IMR-90 (cell line): ENCODE data around the gene OR2F1. TPM values are rescaled to one million over a fixed set of nuclear protein-coding genes. Genes with fewer than 3 reads are reported as not detected.

Experiments used
- ATAC-seq: fragments of 200-7000 bp; cut with Tn5 transposase; 2 replicates; pipeline ENCODE4 v1.9.1; 2020; ENCODE audit warnings: low read depth, mild to moderate bottlenecking, moderate library complexity
- BruUV-seq: library from RNA; stranded (reverse); fragments of 400-500 nt; replicated peaks from 2 replicates; lab custom pipeline; 2021; lab: Mats Ljungman, UMichigan
- CTCF ChIA-PET: fragments of 300-600 bp; formaldehyde crosslinking; extraction: SDS; loops from one replicate; lab custom pipeline; 2021; ENCODE audit warnings: antibody characterized with exemption; lab: Yijun Ruan, JAX
- POLR2A ChIA-PET: fragments of 300-600 bp; sonication (Branson Sonifier 250); formaldehyde crosslinking; loops from one replicate; lab custom pipeline; 2022; ENCODE audit warnings: antibody characterized with exemption; ENCODE audit not compliant: unreplicated experiment; lab: Charles Lee
- DNase-seq: peaks from one replicate; pipeline ENCODE4 v3.0.0; 2013
- H2AFZ ChIP-seq: replicated peaks from 2 replicates; pipeline ENCODE3; 2013; ENCODE audit warnings: low read length, mild to moderate bottlenecking; ENCODE audit not compliant: poor library complexity
- H2AK5ac ChIP-seq: 2 replicates; pipeline ENCODE4 v1.6.1; 2013; ENCODE audit warnings: low read depth, low read length, inconsistent platforms
- H2AK9ac ChIP-seq: replicated peaks from 2 replicates; pipeline ENCODE3; 2013; ENCODE audit warnings: mild to moderate bottlenecking, low read depth, low read length, moderate library complexity; ENCODE audit not compliant: poor library complexity
- H2BK120ac ChIP-seq: 2 replicates; pipeline ENCODE4 v1.6.1; 2013; ENCODE audit warnings: low read depth, low read length, inconsistent platforms
- H2BK15ac ChIP-seq: 3 replicates; pipeline ENCODE4 v1.6.1; 2013; ENCODE audit warnings: low read depth, low read length, inconsistent platforms
- H2BK20ac ChIP-seq: 2 replicates; pipeline ENCODE4 v1.6.1; 2013; ENCODE audit warnings: low read depth, mild to moderate bottlenecking, inconsistent platforms, low read length, moderate library complexity
- H2BK5ac ChIP-seq: 2 replicates; pipeline ENCODE4 v1.6.1; 2013; ENCODE audit warnings: mild to moderate bottlenecking, low read depth, low read length, inconsistent platforms; ENCODE audit not compliant: poor library complexity, severe bottlenecking
- H3K14ac ChIP-seq: replicated peaks from 2 replicates; pipeline ENCODE4 v1.6.1; 2013; ENCODE audit warnings: low read depth, low read length, inconsistent platforms
- H3K18ac ChIP-seq: 2 replicates; pipeline ENCODE4 v1.6.1; 2013; ENCODE audit warnings: low read depth, low read length, control low read depth
- H3K23ac ChIP-seq: 2 replicates; pipeline ENCODE4 v1.6.1; 2013; ENCODE audit warnings: low read depth, low read length, inconsistent platforms
- H3K27ac ChIP-seq: 2 replicates; pipeline ENCODE4 v1.5.1; 2013; ENCODE audit warnings: mild to moderate bottlenecking, control low read depth, low read length; ENCODE audit not compliant: insufficient read depth
- H3K27me3 ChIP-seq: 2 replicates; pipeline ENCODE4 v1.6.1; 2013; ENCODE audit warnings: low read length; ENCODE audit not compliant: control insufficient read depth, insufficient read depth
- H3K36me3 ChIP-seq: 2 replicates; pipeline ENCODE4 v1.6.1; 2013; ENCODE audit warnings: low read length, mixed read lengths; ENCODE audit not compliant: control insufficient read depth, insufficient read depth
- H3K4ac ChIP-seq: 2 replicates; pipeline ENCODE4 v1.6.1; 2013; ENCODE audit warnings: low read depth, low read length, inconsistent platforms
- H3K4me1 ChIP-seq: 2 replicates; pipeline ENCODE4 v1.6.1; 2013; ENCODE audit warnings: low read length, mixed read lengths; ENCODE audit not compliant: control insufficient read depth, insufficient read depth
- H3K4me2 ChIP-seq: 2 replicates; pipeline ENCODE4 v1.6.1; 2013; ENCODE audit warnings: low read depth, mild to moderate bottlenecking, control low read depth, low read length, moderate library complexity
- H3K4me3 ChIP-seq: 2 replicates; pipeline ENCODE4 v1.5.1; 2013; ENCODE audit warnings: low read depth, mild to moderate bottlenecking, control low read depth, low read length, moderate library complexity; ENCODE audit not compliant: insufficient read depth
- H3K56ac ChIP-seq: 2 replicates; pipeline ENCODE4 v1.6.1; 2013; ENCODE audit warnings: low read length, inconsistent platforms; ENCODE audit not compliant: insufficient read depth; ENCODE audit errors: extremely low read depth
- H3K79me1 ChIP-seq, 2 experiments: 2 replicates each; pipeline ENCODE4 v1.6.1; 2013; ENCODE audit warnings: low read length in 2 of 2, inconsistent platforms in 1 of 2, low read depth in 1 of 2
- H3K9ac ChIP-seq: 2 replicates; pipeline ENCODE4 v1.6.1; 2013; ENCODE audit warnings: low read depth, low read length, control low read depth
- H3K9me1 ChIP-seq: 2 replicates; pipeline ENCODE4 v1.6.1; 2013; ENCODE audit warnings: low read length, inconsistent platforms; ENCODE audit not compliant: insufficient read depth
- H3K9me3 ChIP-seq: 2 replicates; pipeline ENCODE4 v1.6.1; 2013; ENCODE audit warnings: low read length; ENCODE audit not compliant: control insufficient read depth, insufficient read depth
- H4K20me1 ChIP-seq: 2 replicates; pipeline ENCODE4 v1.6.1; 2013; ENCODE audit warnings: low read length, inconsistent platforms; ENCODE audit not compliant: insufficient read depth
- H4K5ac ChIP-seq: 2 replicates; pipeline ENCODE4 v1.6.1; 2013; ENCODE audit warnings: mild to moderate bottlenecking, low read depth, low read length, control low read depth
- H4K8ac ChIP-seq, 2 experiments: 2 replicates each; pipeline ENCODE4 v1.6.1; 2013; ENCODE audit warnings: low read depth in 2 of 2, low read length in 2 of 2, control low read depth in 1 of 2, inconsistent platforms in 1 of 2
- H4K91ac ChIP-seq: 2 replicates; pipeline ENCODE4 v1.6.1; 2013; ENCODE audit warnings: low read depth, low read length, inconsistent platforms; ENCODE audit not compliant: insufficient read depth
- BHLHE40 ChIP-seq: fragments of 150-350 bp; IDR thresholded peaks from 2 replicates; pipeline ENCODE4 v1.6.1; 2016; ENCODE audit warnings: mild to moderate bottlenecking, low read depth, low read length
- CTCF ChIP-seq: conservative IDR thresholded peaks from 2 replicates; pipeline ENCODE4 v1.5.1; 2012; ENCODE audit warnings: mild to moderate bottlenecking, low read depth, low read length, improper control_type of control experiment
- ELK1 ChIP-seq: fragments of 150-350 bp; IDR thresholded peaks from 2 replicates; pipeline ENCODE4 v1.6.1; 2016; ENCODE audit warnings: low read depth, mild to moderate bottlenecking, low read length, moderate library complexity, borderline replicate concordance
- FOS ChIP-seq: fragments of 150-350 bp; IDR thresholded peaks from 2 replicates; pipeline ENCODE4 v1.6.1; 2016; ENCODE audit warnings: low read depth, low read length
- MAFK ChIP-seq: IDR thresholded peaks from 2 replicates; pipeline ENCODE4 v1.6.1; 2012; ENCODE audit warnings: low read depth, low read length, improper control_type of control experiment
- MAZ ChIP-seq: IDR thresholded peaks from 2 replicates; pipeline ENCODE4 v1.6.1; 2012; ENCODE audit warnings: low read depth, mild to moderate bottlenecking, low read length, improper control_type of control experiment, moderate library complexity, borderline replicate concordance
- MXI1 ChIP-seq: IDR thresholded peaks from 2 replicates; pipeline ENCODE4 v1.6.1; 2012; ENCODE audit warnings: low read depth, mild to moderate bottlenecking, low read length, moderate library complexity, borderline replicate concordance
- NFE2L2 ChIP-seq: fragments of 150-350 bp; IDR thresholded peaks from 2 replicates; pipeline ENCODE4 v1.6.1; 2016; ENCODE audit warnings: low read depth, mild to moderate bottlenecking, low read length
- POLR2A ChIP-seq: IDR thresholded peaks from 2 replicates; pipeline ENCODE4 v1.6.1; 2012; ENCODE audit warnings: mild to moderate bottlenecking, low read depth, low read length
- RAD21 ChIP-seq: IDR thresholded peaks from 2 replicates; pipeline ENCODE4 v1.6.1; 2012; ENCODE audit warnings: low read length, improper control_type of control experiment
- RCOR1 ChIP-seq: IDR thresholded peaks from 2 replicates; pipeline ENCODE4 v1.6.1; 2012; ENCODE audit warnings: mild to moderate bottlenecking, low read length, improper control_type of control experiment; ENCODE audit not compliant: insufficient replicate concordance
- RFX5 ChIP-seq: IDR thresholded peaks from 2 replicates; pipeline ENCODE4 v1.8.0; 2012; ENCODE audit warnings: low read depth, mild to moderate bottlenecking, low read length, moderate library complexity
- WGBS, 2 experiments: methylation state at CpG; one replicate each; pipeline versions ENCODE4 v1.1.5 to v1.1.7; 2013; ENCODE audit warnings: missing lambda C conversion rate in 2 of 2; ENCODE audit not compliant: insufficient read length in 1 of 2; ENCODE audit errors: extremely low coverage in 2 of 2; 5-methylcytosine and 5-hydroxymethylcytosine counted together
- dilution Hi-C: fragments of 300-500 bp; cut with HindIII; formaldehyde crosslinking; loops from one replicate; pipeline ENCODE4 v1.14.3; 2018; ENCODE audit warnings: low sequenced_read_pairs; ENCODE audit not compliant: unreplicated experiment
- in situ Hi-C: fragments of 300-500 bp; cut with MboI; formaldehyde crosslinking; loops from 3 replicates; pipeline ENCODE4 v1.14.3; 2019; ENCODE audit warnings: low sequenced_read_pairs, inconsistent platforms, mixed read lengths
- intact Hi-C: fragments of 100-400 bp; cut with micrococcal nuclease; formaldehyde crosslinking; loops from 2 replicates; pipeline ENCODE4 v1.10.0; 2022
- polyA plus RNA-seq, 3 experiments: library from polyadenylated mRNA; depleted of rRNA; stranded (reverse); fragments of >200 nt; gene quantifications; 2 replicates each; pipeline ENCODE4 v1.2.3, GENCODE V29; 2012; ENCODE audit warnings: low replicate concordance in 1 of 3
- total RNA-seq: library from RNA; depleted of rRNA; stranded (reverse); fragments of >200 nt; gene quantifications from 2 replicates; pipeline ENCODE4 v1.2.3, GENCODE V29; 2012
- TF ChIP-seq, protein P1 (sequence below): fragments of 150-350 bp; IDR thresholded peaks from 2 replicates; pipeline ENCODE4 v1.6.1; 2017; ENCODE audit warnings: mild to moderate bottlenecking, antibody characterized with exemption, low read length, low read depth

OR2F1 gene
- total and polyA plus RNA-seq, 2 of the 4 experiments (the other 2 are of a cell fraction) = not detected

- TF ChIP-seq RCOR1 = no peak
These were observed 26.3 kb downstream of the OR2F1 start (continued) for GRCh38 chr7:143980746-143981510.

DNA sequence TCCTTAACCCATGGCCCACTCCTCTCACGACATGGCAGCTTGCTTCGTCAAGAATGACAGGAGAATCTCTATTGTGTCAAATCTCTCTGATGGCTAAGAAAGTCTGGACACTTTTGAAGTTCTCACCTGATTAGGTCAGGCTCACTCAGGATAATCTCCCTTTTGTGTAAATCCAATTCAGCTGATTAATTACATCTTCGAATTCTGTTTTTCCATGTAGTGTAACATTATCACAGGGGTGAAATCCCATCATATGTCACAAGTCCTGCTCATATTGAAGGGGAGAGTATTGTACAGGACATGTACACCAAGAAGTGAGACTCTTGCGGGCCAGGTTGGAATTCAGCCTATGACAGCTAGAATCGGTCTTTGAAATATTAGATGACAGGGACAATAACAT is 29.3 kb downstream of the OR2F1 start:
- H2BK20ac ChIP-seq = no peak overlapping the region
- H4K8ac ChIP-seq = no peak overlapping the region
- POLR2A ChIA-PET = no interaction called here
- in situ Hi-C loops = no loop called here
- H3K79me1 ChIP-seq = no peaks in the 10 kb centered on the region
- 92% methylated on average over 2 of the region's 5 CpGs; no CpG with 5 or more reads in 1 of the 2 experiments for WGBS, 2 experiments
- no peak overlapping the region for H4K5ac ChIP-seq
- H4K20me1 ChIP-seq = no peaks in the 10 kb centered on the region
- H3K9me1 ChIP-seq = no peaks in the 10 kb centered on the region
- dilution Hi-C loops = no loop called here
- no peak overlapping the region for H3K4me2 ChIP-seq
- ATAC-seq = no peak
- H2BK15ac ChIP-seq = no peak overlapping the region
- no peaks in the 10 kb centered on the region for H3K9me3 ChIP-seq
- H3K18ac ChIP-seq = no peak overlapping the region
- no peak overlapping the region for H3K27ac ChIP-seq
- DNase-seq = no peak
- no peak overlapping the region for H2AFZ ChIP-seq
- BruUV-seq = no TSS peak
- no peak overlapping the region for H2AK9ac ChIP-seq
- no peak overlapping the region for H2AK5ac ChIP-seq
- peaks cover 3% of the 10 kb centered on the region; the same call in 1 of the 2 replicates for H3K4me1 ChIP-seq
- H2BK120ac ChIP-seq = no peak overlapping the region
- intact Hi-C loops = no loop called here
- no peak overlapping the region for H2BK5ac ChIP-seq
- no peak overlapping the region for H3K9ac ChIP-seq
- H3K14ac ChIP-seq = no peak overlapping the region
- no peaks in the 10 kb centered on the region for H3K27me3 ChIP-seq
- H3K4ac ChIP-seq = no peak overlapping the region
- CTCF ChIA-PET = no interaction called here
- no peaks in the 10 kb centered on the region for H3K36me3 ChIP-seq
- H3K23ac ChIP-seq = no peak overlapping the region
- no peak overlapping the region for H3K56ac ChIP-seq
- H3K4me3 ChIP-seq = no peak overlapping the region
- no peak overlapping the region for H4K91ac ChIP-seq
- TF ChIP-seq BHLHE40 = no peak
- TF ChIP-seq FOS = no peak
- TF ChIP-seq, protein P1, sequence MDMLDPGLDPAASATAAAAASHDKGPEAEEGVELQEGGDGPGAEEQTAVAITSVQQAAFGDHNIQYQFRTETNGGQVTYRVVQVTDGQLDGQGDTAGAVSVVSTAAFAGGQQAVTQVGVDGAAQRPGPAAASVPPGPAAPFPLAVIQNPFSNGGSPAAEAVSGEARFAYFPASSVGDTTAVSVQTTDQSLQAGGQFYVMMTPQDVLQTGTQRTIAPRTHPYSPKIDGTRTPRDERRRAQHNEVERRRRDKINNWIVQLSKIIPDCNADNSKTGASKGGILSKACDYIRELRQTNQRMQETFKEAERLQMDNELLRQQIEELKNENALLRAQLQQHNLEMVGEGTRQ = no peak
- TF ChIP-seq CTCF = no peak
- no peak for TF ChIP-seq MXI1
- TF ChIP-seq NFE2L2 = no peak
- TF ChIP-seq RAD21 = no peak
- TF ChIP-seq POLR2A = no peak
- no peak for TF ChIP-seq MAZ
- TF ChIP-seq ELK1 = no peak
- no peak for TF ChIP-seq MAFK
- no peak for TF ChIP-seq RFX5
